Smooth muscle cell (in vitro differentiated cells): ENCODE data around the gene PADI6. TPM values are rescaled to one million over a fixed set of nuclear protein-coding genes. Genes with fewer than 3 reads are reported as not detected.
"Not testable (repeated sequence)": the region's sequence is repeated elsewhere in the genome, so short reads cannot be mapped to it uniquely, and the experiment has no call there.

Source experiments
- DNase-seq: peaks from one replicate; lab custom pipeline; 2025; ENCODE audit not compliant: unreplicated experiment; lab: John Stamatoyannopoulos, UW
- H2AFZ ChIP-seq: fragments of 200-600 bp; sonication (generic); 2 replicates; pipeline ENCODE4 v1.6.0; 2016; ENCODE audit warnings: antibody characterized with exemption, low read depth, mild to moderate bottlenecking
- H3F3A ChIP-seq: fragments of 200-600 bp; sonication (generic); 2 replicates; pipeline ENCODE4 v1.6.0; 2017; ENCODE audit warnings: antibody characterized with exemption, low read depth
- H3K27ac ChIP-seq: fragments of 200-600 bp; sonication (generic); 2 replicates; pipeline ENCODE4 v1.5.1; 2016; ENCODE audit warnings: low read depth, mild to moderate bottlenecking
- H3K27me3 ChIP-seq: fragments of 200-600 bp; sonication (generic); 2 replicates; pipeline ENCODE4 v1.6.1; 2016; ENCODE audit warnings: low read depth, mild to moderate bottlenecking
- H3K36me3 ChIP-seq: fragments of 200-600 bp; sonication (generic); 2 replicates; pipeline ENCODE4 v1.5.1; 2016; ENCODE audit warnings: low read depth
- H3K4me1 ChIP-seq: fragments of 200-600 bp; sonication (generic); 2 replicates; pipeline ENCODE4 v1.5.1; 2016; ENCODE audit warnings: low read depth
- H3K4me2 ChIP-seq: fragments of 200-600 bp; sonication (generic); 2 replicates; pipeline ENCODE4 v1.6.0; 2016; ENCODE audit warnings: mild to moderate bottlenecking
- H3K4me3 ChIP-seq: fragments of 200-600 bp; sonication (generic); 2 replicates; pipeline ENCODE4 v1.5.1; 2016; ENCODE audit warnings: mild to moderate bottlenecking
- H3K79me2 ChIP-seq: fragments of 200-600 bp; sonication (generic); 2 replicates; pipeline ENCODE4 v1.6.0; 2016; ENCODE audit warnings: low read depth, mild to moderate bottlenecking
- H3K9ac ChIP-seq: fragments of 200-600 bp; sonication (generic); 2 replicates; pipeline ENCODE4 v1.6.0; 2016; ENCODE audit warnings: low read depth
- H3K9me3 ChIP-seq: fragments of 200-600 bp; sonication (generic); replicated peaks from 2 replicates; pipeline ENCODE4 v1.5.1; 2016; ENCODE audit warnings: low read depth
- H4K20me1 ChIP-seq: fragments of 200-600 bp; sonication (generic); 2 replicates; pipeline ENCODE4 v1.6.0; 2016; ENCODE audit warnings: low read depth
- WGBS: methylation state at CpG from one replicate; pipeline ENCODE4 v1.1.7; 2016; ENCODE audit warnings: low lambda C conversion rate; 5-methylcytosine and 5-hydroxymethylcytosine counted together
- polyA plus RNA-seq: library from polyadenylated mRNA; unstranded; fragments of >200 nt; fragmentation: Nextera tagmentation; extraction: Ambion mirVana; gene quantifications from 2 replicates; pipeline ENCODE4 v1.2.1, GENCODE V29; 2016
- total RNA-seq: library from RNA; depleted of rRNA; stranded (reverse); fragments of >200 nt; gene quantifications from 2 replicates; pipeline ENCODE4 v1.2.3, GENCODE V29; 2014
- TF ChIP-seq, protein P1 (sequence below): fragments of 200-600 bp; sonication (generic); IDR thresholded peaks from 2 replicates; pipeline ENCODE4 v1.5.1; 2017; ENCODE audit warnings: borderline replicate concordance, mild to moderate bottlenecking, antibody characterized with exemption; ENCODE audit not compliant: insufficient read depth, poor library complexity, severe bottlenecking

PADI6 gene
- total and polyA plus RNA-seq, 2 experiments from 2014 or later = not detected

DNA sequence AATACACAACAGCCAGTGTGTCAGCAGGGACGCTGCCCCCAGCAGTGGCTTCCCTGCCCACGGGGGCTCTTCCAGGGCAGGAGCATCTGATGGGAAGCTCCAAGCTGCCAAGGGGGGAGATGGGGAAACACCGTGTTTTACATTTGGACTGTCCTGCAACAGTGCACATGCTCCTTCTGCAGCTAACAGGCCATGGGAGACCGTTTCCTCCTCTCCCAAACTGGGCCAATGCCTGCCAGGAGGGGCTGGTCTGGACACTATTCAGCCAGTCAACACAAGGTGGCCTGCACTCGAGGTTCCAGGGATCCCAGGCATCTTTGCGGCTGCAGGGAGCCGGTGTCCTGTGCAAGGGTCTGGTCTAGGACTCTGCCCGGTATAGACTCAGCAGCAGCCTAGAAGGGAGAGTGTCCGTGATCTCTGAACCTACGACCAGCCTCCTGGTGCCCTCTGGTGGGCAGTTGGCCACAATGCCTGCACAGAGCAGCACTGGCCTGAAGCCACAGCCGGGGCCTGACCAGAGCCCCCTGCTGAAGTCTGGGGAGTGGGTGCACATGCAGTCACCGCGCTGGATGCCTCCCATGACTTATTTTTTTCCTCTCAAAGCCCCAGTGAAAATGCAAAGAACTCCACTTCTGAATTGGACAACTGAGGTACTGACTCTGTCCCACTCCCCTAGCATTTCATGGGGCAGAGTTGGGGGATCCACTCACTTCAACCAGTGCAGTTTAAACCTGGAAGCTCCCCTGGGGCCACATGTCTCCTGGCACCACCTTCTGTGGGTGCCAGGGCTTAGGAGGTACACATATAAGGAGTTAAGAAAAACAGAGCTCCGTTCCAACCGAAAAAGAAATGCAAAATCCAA, 34.1 kb downstream of the PADI6 start:
- no peak overlapping the region for H3K4me3 ChIP-seq
- H4K20me1 ChIP-seq = peaks cover 34% of the 10 kb centered on the region
- H3F3A ChIP-seq = no peaks in the 10 kb centered on the region
- no peaks in the 10 kb centered on the region for H3K9me3 ChIP-seq
- H3K27me3 ChIP-seq = no peaks in the 10 kb centered on the region
- no peaks in the 10 kb centered on the region for H3K4me1 ChIP-seq
- no peaks in the 10 kb centered on the region for H3K79me2 ChIP-seq
- TF ChIP-seq, protein P1, sequence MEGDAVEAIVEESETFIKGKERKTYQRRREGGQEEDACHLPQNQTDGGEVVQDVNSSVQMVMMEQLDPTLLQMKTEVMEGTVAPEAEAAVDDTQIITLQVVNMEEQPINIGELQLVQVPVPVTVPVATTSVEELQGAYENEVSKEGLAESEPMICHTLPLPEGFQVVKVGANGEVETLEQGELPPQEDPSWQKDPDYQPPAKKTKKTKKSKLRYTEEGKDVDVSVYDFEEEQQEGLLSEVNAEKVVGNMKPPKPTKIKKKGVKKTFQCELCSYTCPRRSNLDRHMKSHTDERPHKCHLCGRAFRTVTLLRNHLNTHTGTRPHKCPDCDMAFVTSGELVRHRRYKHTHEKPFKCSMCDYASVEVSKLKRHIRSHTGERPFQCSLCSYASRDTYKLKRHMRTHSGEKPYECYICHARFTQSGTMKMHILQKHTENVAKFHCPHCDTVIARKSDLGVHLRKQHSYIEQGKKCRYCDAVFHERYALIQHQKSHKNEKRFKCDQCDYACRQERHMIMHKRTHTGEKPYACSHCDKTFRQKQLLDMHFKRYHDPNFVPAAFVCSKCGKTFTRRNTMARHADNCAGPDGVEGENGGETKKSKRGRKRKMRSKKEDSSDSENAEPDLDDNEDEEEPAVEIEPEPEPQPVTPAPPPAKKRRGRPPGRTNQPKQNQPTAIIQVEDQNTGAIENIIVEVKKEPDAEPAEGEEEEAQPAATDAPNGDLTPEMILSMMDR = peak; percentile 74
- H3K4me2 ChIP-seq = no peak overlapping the region
- no peak overlapping the region for H3K9ac ChIP-seq
- no peak overlapping the region for H3K27ac ChIP-seq
- peak; percentile 20 for DNase-seq
- WGBS = 69% methylated on average over 15 of the region's 15 CpGs
- no peak overlapping the region for H2AFZ ChIP-seq
- no peaks in the 10 kb centered on the region for H3K36me3 ChIP-seq

DNA sequence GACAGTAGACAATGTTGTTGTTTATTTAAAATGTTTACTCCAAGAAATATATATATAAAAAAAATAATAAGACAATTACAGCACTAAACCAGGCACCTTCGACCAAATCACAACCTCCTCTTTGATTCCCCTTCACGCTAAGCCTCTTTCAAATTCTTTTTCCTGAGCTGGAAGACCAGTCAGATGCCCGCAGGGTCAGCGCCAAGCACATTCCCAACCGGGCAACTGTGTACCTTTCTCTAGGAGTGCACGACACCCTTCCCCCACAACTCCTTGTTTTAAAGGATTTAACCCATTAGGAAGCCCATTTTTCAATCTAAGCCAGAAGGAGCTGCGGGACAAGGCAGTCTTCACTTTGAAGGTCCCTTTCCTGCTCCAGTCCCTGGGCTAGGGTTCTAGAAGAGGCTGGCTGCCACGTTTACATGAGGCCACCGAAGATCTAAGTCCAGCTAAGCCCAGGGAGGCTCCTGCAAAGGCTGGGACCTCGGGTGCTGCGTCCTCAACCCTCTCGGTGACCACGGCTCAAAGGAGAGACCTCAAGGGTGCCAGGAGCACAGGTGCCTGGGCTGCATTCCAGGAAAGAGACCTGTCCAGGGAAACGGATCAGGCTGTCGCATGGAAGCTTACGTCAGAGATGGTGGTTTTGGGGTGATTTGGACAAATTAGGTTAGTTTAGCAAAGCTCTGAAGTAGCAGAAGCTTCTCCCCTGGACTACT, 34.9 kb downstream of the PADI6 start:
- not testable (repeated sequence) for H2AFZ ChIP-seq, H3K4me1 ChIP-seq, H3K9ac ChIP-seq, H3K4me2 ChIP-seq, H3K36me3 ChIP-seq, H3K9me3 ChIP-seq, H3F3A ChIP-seq, H3K27me3 ChIP-seq, H3K79me2 ChIP-seq, DNase-seq, H3K4me3 ChIP-seq, H3K27ac ChIP-seq
- peaks cover 42% of the 10 kb centered on the region for H4K20me1 ChIP-seq
- 92% methylated on average over 16 of the region's 16 CpGs for WGBS

DNA sequence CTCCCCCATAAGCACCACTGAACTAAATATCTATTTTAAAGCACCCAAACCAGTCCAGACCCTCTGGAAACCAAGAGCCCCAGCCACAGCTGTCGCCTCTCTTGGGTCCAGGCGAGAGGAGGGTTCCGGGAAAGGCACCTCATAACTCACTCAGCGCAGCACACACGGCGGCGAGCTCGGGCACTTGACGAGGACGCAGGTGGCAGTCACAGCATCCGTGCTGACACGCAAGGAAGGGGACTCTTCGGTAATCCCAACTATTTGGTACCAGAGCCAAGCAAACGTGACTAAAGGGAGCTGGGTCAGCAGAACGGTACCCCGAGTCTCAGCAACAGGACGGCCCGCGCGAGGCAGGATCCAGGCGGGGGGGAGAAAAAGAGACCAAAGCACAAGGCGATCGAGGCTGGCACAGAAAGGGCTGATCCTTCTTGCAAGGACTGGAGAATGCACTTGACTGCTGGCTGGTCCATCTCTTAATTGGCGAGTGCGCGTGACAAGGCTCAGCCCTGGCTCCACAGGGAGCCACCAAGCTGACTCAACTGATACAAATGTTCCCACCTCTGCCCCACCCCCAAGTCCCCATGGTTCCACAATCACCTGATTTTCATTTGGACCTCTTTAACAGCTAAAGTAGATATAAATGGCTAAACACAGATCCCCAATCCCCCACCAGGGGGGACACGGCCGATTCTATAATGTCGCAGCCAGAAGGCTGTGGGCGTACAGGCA, 36.0 kb downstream of the PADI6 start:
- H3K27ac ChIP-seq, DNase-seq, H3K36me3 ChIP-seq: not testable (repeated sequence)

DNA sequence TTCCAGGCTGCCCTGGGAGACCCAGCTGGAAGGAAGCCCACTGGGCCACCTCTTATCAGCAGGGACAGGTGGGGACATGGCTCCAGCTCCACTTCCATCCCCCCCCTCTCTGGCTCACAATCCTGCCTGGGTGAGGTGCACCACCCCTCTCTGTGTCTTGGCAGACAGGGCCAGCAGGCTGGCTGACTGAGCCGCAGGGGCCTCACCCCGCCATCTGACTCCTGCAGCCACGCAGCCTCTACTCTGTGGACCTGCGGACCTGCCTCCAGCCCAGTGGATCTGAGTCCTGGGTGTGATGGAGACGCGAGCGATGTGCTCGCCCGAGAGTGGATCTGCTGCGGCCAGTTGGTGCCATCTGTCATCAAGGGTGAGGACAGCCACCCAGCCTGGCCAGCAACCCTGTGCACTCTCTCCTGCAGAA, 37.4 kb downstream of the PADI6 start:
- no peak overlapping the region for H3K27ac ChIP-seq
- no peak for DNase-seq
- H3K9me3 ChIP-seq = no peaks in the 10 kb centered on the region
- H3K9ac ChIP-seq = no peak overlapping the region
- H2AFZ ChIP-seq = no peak overlapping the region
- no peaks in the 10 kb centered on the region for H3F3A ChIP-seq
- no peaks in the 10 kb centered on the region for H3K79me2 ChIP-seq
- no peaks in the 10 kb centered on the region for H3K4me1 ChIP-seq
- TF ChIP-seq, protein P1 = no peak
- no peaks in the 10 kb centered on the region for H3K27me3 ChIP-seq
- H4K20me1 ChIP-seq = peaks cover 65% of the 10 kb centered on the region
- 97% methylated on average over 10 of the region's 10 CpGs for WGBS
- H3K36me3 ChIP-seq = no peaks in the 10 kb centered on the region
- no peak overlapping the region for H3K4me3 ChIP-seq
- no peak overlapping the region for H3K4me2 ChIP-seq

More for the DNA sequence above, 36.0 kb downstream of the PADI6 start:
- not testable (repeated sequence) for H3K4me3 ChIP-seq, H3F3A ChIP-seq, H2AFZ ChIP-seq, H3K4me1 ChIP-seq, H3K9ac ChIP-seq, H3K9me3 ChIP-seq, H3K79me2 ChIP-seq, H3K27me3 ChIP-seq, H3K4me2 ChIP-seq
- H4K20me1 ChIP-seq = peaks cover 52% of the 10 kb centered on the region
- WGBS = 97% methylated on average over 30 of the region's 30 CpGs
